ENCODE data around the gene KIF3A. TPM values are rescaled to one million over a fixed set of nuclear protein-coding genes. Genes with fewer than 3 reads are reported as not detected.

Gene KIF3A
- total RNA-seq, 6 experiments from 2014 or later = 1.3 to 4.2 (median 2.1) TPM

GRCh38 chr5:132742626-132743025 is 5.3 kb upstream of the KIF3A start:
- H3K4me1 ChIP-seq = peaks cover 0 to 7% (median 0%) of the 10 kb centered on the region in 4 donors
- DNase-seq (no peak), ATAC-seq (no peak)
- intact Hi-C loops (cut with DNase I) = no loop called here
- H3K27me3 ChIP-seq = peaks cover 0 to 5% of the 10 kb centered on the region in 2 donors
- WGBS (ENCODE audit: insufficient coverage, low coverage, low lambda C conversion rate, missing lambda C conversion rate) = 82% methylated on average over 2 of the region's 5 CpGs
- H3K36me3 ChIP-seq = no peaks in the 10 kb centered on the region
- H3K4me3 ChIP-seq = no peak overlapping the region
- no peak overlapping the region for H3K27ac ChIP-seq
- TF ChIP-seq POLR2A (IDR thresholded peaks at IDR 0.05) = no peak
- TF ChIP-seq CTCF (IDR thresholded peaks at IDR 0.05) = no peak
- H3K9me3 ChIP-seq = no peaks in the 10 kb centered on the region

- H3K27me3 ChIP-seq = peaks cover 0 to under 1% of the 10 kb centered on the region in 2 donors
- intact Hi-C loops (cut with DNase I) = no loop called here
- TF ChIP-seq POLR2A (IDR thresholded peaks at IDR 0.05) = no peak
- no peak for TF ChIP-seq CTCF (IDR thresholded peaks at IDR 0.05)
- no peaks in the 10 kb centered on the region for H3K36me3 ChIP-seq
- no peak overlapping the region for H3K27ac ChIP-seq
- ATAC-seq (no peak), DNase-seq (no peak)
- no peak overlapping the region for H3K4me3 ChIP-seq
- H3K4me1 ChIP-seq = peaks cover 0 to 7% (median 0%) of the 10 kb centered on the region in 4 donors
- 79% methylated on average over 2 of the region's 2 CpGs for WGBS (ENCODE audit: insufficient coverage, low coverage, low lambda C conversion rate, missing lambda C conversion rate)
- H3K9me3 ChIP-seq = no peaks in the 10 kb centered on the region
These were observed 4.8 kb upstream of the KIF3A start for GRCh38 chr5:132742158-132742557.

- Histone ChIP-seq H3K27ac (no peak overlapping the region), H3K4me3 (no peak overlapping the region), H3K36me3 (no peaks in the 10 kb centered on the region), H3K27me3 (no peaks in the 10 kb centered on the region), H3K4me1 (peaks cover 0 to 9% (median 0%) of the 10 kb centered on the region in 4 donors), H3K9me3 (no peaks in the 10 kb centered on the region)
- intact Hi-C loops (cut with DNase I) = no loop called here
- TF ChIP-seq POLR2A (IDR thresholded peaks at IDR 0.05) (no peak), CTCF (IDR thresholded peaks at IDR 0.05) (no peak)
- ATAC-seq = no peak
- WGBS (ENCODE audit: insufficient coverage, low coverage, low lambda C conversion rate, missing lambda C conversion rate) = 40% methylated on average over 1 of the region's 1 CpG
- no peak for DNase-seq
These were observed 1.9 kb upstream of the KIF3A start for GRCh38 chr5:132739232-132739631.

- intact Hi-C loops (cut with DNase I) = no loop called here
- ATAC-seq (no peak), DNase-seq (no peak)
- H3K27me3 ChIP-seq = no peaks in the 10 kb centered on the region
- peak overlapping the region in 1 of 3 donors; percentile 95 for H3K4me3 ChIP-seq
- TF ChIP-seq CTCF (IDR thresholded peaks at IDR 0.05) = no peak
- no peak for TF ChIP-seq POLR2A (IDR thresholded peaks at IDR 0.05)
- H3K9me3 ChIP-seq = no peaks in the 10 kb centered on the region
- H3K4me1 ChIP-seq = peaks cover 0 to 9% (median 0%) of the 10 kb centered on the region in 4 donors
- H3K36me3 ChIP-seq = no peaks in the 10 kb centered on the region
- no peak overlapping the region for H3K27ac ChIP-seq
- WGBS (ENCODE audit: insufficient coverage, low coverage, low lambda C conversion rate, missing lambda C conversion rate) = 70% methylated on average over 9 of the region's 9 CpGs
These were observed 786 bp upstream of the KIF3A start for GRCh38 chr5:132737982-132738681.
